Stomach (tissue), 9 donors: ENCODE data around the gene ATP5F1E. TPM values are rescaled to one million over a fixed set of nuclear protein-coding genes. Genes with fewer than 3 reads are reported as not detected.

Experiments
- DNase-seq, 2 donors: peaks; one replicate each; pipeline versions ENCODE4 v3.0.0 to v3.0.0-alpha.2; 2013 to 2019
- H3K27ac ChIP-seq, 5 donors: fragments of 200-600 bp in 4 of 5; sonication (generic) in 4 of 5; one replicate each; pipeline ENCODE4 v1.5.1; 2013 to 2019; ENCODE audit warnings: mild to moderate bottlenecking in 1 of 5, moderate library complexity in 1 of 5
- H3K27me3 ChIP-seq, 3 donors: fragments of 200-600 bp; sonication (generic); one replicate each; pipeline ENCODE4 v1.5.1; 2017 to 2019; ENCODE audit warnings: mixed run types in 1 of 3
- H3K36me3 ChIP-seq, 4 donors: fragments of 200-600 bp; sonication (generic); 1 replicate in 3 of 4; 2 replicates in 1 of 4; pipeline ENCODE4 v1.5.1; 2016 to 2019
- H3K4me1 ChIP-seq, 4 donors: fragments of 200-600 bp; sonication (generic); one replicate each; pipeline ENCODE4 v1.5.1; 2016 to 2019
- H3K4me3 ChIP-seq, 4 donors: fragments of 200-600 bp; sonication (generic) in 3 of 4; one replicate each; pipeline ENCODE4 v1.5.1; 2016 to 2019; ENCODE audit warnings: mild to moderate bottlenecking in 1 of 4
- H3K9me3 ChIP-seq, 4 donors: fragments of 200-600 bp; sonication (generic); one replicate each; pipeline ENCODE4 v1.5.1; 2016 to 2019
- EP300 ChIP-seq: sonication (generic); formaldehyde crosslinking; IDR thresholded peaks from one replicate; pipeline ENCODE4 v1.6.1; 2017; ENCODE audit warnings: antibody characterized with exemption
- POLR2A ChIP-seq, 4 donors: fragments of 450-650 bp; IDR thresholded peaks; one replicate each; pipeline ENCODE4 v1.6.1; 2016; ENCODE audit warnings: antibody characterized with exemption in 4 of 4, control low read depth in 2 of 4, mild to moderate bottlenecking in 1 of 4, moderate library complexity in 1 of 4
- POLR2AphosphoS5 ChIP-seq, 3 donors: sonication (generic); formaldehyde crosslinking; IDR thresholded peaks; one replicate each; pipeline ENCODE4 v1.6.1; 2016; ENCODE audit warnings: antibody characterized with exemption in 3 of 3
- WGBS, 5 donors: extraction: QIAGEN DNeasy Blood & Tissue Kit in 3 of 5; methylation state at CpG; one replicate each; pipeline versions ENCODE4 v1.1.5 to v1.1.7; 2013 to 2018; 5-methylcytosine and 5-hydroxymethylcytosine counted together
- intact Hi-C: fragments of 100-400 bp; cut with DNase I; formaldehyde crosslinking; loops from one replicate; pipeline ENCODE4 v1.15.1; 2023; ENCODE audit warnings: low total_unique reads
- polyA plus RNA-seq, 3 donors: library from polyadenylated mRNA; stranded (reverse); fragments of 200-250 nt; gene quantifications; one replicate each; pipeline ENCODE4 v1.2.3, GENCODE V29; 2013
- total RNA-seq, 5 donors: library from RNA; depleted of rRNA; stranded (reverse); fragments of >200 nt; gene quantifications; one replicate each; pipeline versions ENCODE4 v1.1.0 to v1.2.3, GENCODE V29; 2014 to 2016
- TF ChIP-seq, protein P1 (sequence below), 7 experiments: fragments of 450-650 bp in 4 of 7; fragments of 200-600 bp in 3 of 7; sonication (generic) in 3 of 7; IDR thresholded peaks; one replicate each; pipeline ENCODE4 v1.5.1; 2016 to 2019; ENCODE audit warnings: antibody characterized with exemption in 7 of 7, control low read depth in 2 of 7, mild to moderate bottlenecking in 1 of 7
- donor health status: healthy with polysubstance abuse.
- donor health status: Bipolar disorder and iron deficiency.
- donor health status: healthy.

The ATP5F1E gene
- total and polyA plus RNA-seq, 8 donors = 20.4 to 101 (median 43.9) TPM

DNA sequence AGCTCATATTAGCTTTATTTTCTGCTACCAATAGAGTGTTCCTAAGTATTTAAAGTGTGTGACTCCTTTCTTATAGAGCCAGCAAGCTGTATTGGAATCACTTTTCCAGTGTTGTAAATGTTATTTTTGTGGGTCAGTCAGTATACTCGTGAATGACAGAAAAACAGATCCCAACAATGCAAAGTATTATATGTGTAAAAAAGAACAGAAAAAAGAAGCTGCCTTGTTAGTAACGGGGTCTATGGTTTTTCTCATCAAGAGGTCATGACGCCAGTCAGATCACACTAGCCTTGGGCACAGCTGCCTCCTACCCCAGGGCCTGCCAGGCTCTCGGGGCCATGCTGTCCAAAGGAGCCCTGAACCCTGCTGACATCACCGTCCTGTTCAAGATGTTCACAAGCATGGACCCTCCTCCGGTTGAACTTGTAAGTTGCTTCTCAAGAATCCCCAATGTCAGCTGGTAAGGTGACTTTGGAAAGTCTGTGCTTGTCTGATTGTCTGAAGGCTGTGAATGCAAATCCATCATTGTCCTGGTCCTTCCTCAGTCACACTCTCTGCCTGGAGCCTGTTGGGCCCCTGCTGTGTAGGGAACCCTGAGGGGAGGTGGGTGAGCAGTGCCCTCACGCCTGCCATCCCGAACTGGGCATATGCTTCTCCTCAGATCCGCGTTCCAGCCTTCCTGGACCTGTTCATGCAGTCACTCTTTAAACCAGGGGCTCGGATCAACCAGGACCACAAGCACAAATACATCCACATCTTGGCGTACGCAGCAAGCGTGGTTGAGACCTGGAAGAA, 41.3 kb downstream of the ATP5F1E start:
- 92 to 95% (median 94%) methylated on average over 14 of the region's 14 CpGs for WGBS, 5 donors
- no peak for DNase-seq
- Histone ChIP-seq H3K36me3 (peaks cover 84 to 100% (median 100%) of the 10 kb centered on the region in 4 donors), H3K9me3 (no peaks in the 10 kb centered on the region), H3K4me3 (no peak overlapping the region), H3K27me3 (no peaks in the 10 kb centered on the region), H3K4me1 (peaks cover 0 to 22% (median 3%) of the 10 kb centered on the region in 4 donors), H3K27ac (no peak overlapping the region)
- no peak for TF ChIP-seq EP300
- no peak for TF ChIP-seq POLR2AphosphoS5 (IDR thresholded peaks at IDR 0.05)
- TF ChIP-seq POLR2A (IDR thresholded peaks at IDR 0.05) = no peak
- intact Hi-C loops = no loop called here

GRCh38 chr20:58989196-58989595, 42.9 kb downstream of the ATP5F1E start:
- Histone ChIP-seq H3K36me3 (peaks cover 72 to 84% (median 83%) of the 10 kb centered on the region in 4 donors), H3K4me1 (peaks cover under 1 to 23% (median 10%) of the 10 kb centered on the region in 4 donors), H3K9me3 (no peaks in the 10 kb centered on the region), H3K27me3 (no peaks in the 10 kb centered on the region), H3K4me3 (no peak overlapping the region), H3K27ac (no peak overlapping the region)
- TF ChIP-seq, protein P1, sequence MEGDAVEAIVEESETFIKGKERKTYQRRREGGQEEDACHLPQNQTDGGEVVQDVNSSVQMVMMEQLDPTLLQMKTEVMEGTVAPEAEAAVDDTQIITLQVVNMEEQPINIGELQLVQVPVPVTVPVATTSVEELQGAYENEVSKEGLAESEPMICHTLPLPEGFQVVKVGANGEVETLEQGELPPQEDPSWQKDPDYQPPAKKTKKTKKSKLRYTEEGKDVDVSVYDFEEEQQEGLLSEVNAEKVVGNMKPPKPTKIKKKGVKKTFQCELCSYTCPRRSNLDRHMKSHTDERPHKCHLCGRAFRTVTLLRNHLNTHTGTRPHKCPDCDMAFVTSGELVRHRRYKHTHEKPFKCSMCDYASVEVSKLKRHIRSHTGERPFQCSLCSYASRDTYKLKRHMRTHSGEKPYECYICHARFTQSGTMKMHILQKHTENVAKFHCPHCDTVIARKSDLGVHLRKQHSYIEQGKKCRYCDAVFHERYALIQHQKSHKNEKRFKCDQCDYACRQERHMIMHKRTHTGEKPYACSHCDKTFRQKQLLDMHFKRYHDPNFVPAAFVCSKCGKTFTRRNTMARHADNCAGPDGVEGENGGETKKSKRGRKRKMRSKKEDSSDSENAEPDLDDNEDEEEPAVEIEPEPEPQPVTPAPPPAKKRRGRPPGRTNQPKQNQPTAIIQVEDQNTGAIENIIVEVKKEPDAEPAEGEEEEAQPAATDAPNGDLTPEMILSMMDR (IDR thresholded peaks at IDR 0.05) = no peak
- TF ChIP-seq EP300 (no peak), POLR2A (IDR thresholded peaks at IDR 0.05) (no peak), POLR2AphosphoS5 (IDR thresholded peaks at IDR 0.05) (no peak)
- no peak for DNase-seq
- WGBS, 5 donors = 86 to 94% (median 90%) methylated on average over 10 of the region's 10 CpGs
- intact Hi-C loops = loop anchor here (10.0 kb wide), 2 partner anchors 56 to 84 kb away; partner anchors contain the start of gene PRELID3B

DNA sequence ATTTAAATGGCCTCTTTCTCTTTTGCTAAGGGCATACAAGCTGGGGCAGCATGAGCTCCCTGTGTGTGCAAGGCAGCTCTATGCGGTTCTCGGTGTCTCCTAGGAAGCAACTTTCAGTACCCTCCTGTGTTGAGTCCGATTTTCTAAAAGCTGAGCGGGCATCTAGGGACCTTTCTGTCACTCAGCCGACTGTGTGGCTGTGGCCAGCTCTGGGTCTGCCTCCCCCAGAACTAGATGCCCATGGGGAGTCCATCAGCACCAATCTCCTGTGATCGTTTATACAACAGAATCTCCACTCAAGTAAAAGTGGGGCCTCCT, 43.6 kb downstream of the ATP5F1E start:
- peaks cover 7 to 30% (median 16%) of the 10 kb centered on the region in 4 donors for H3K4me1 ChIP-seq
- H3K4me3 ChIP-seq = no peak overlapping the region
- no peak overlapping the region for H3K27ac ChIP-seq
- peak in 1 of 2 donors; percentile 15 for DNase-seq
- H3K36me3 ChIP-seq = peaks cover 66 to 77% (median 77%) of the 10 kb centered on the region in 4 donors
- 86 to 94% (median 89%) methylated on average over 6 of the region's 6 CpGs for WGBS, 5 donors
- no peaks in the 10 kb centered on the region for H3K9me3 ChIP-seq
- intact Hi-C loops = loop anchor here (10.0 kb wide), 2 partner anchors 56 to 84 kb away; partner anchors contain the start of gene PRELID3B
- no peaks in the 10 kb centered on the region for H3K27me3 ChIP-seq
- no peak for TF ChIP-seq POLR2AphosphoS5 (IDR thresholded peaks at IDR 0.05)
- TF ChIP-seq POLR2A (IDR thresholded peaks at IDR 0.05) = no peak
- no peak for TF ChIP-seq EP300
- TF ChIP-seq, protein P1 (IDR thresholded peaks at IDR 0.05) = no peak

- TF ChIP-seq POLR2A (IDR thresholded peaks at IDR 0.05) (no peak), EP300 (no peak), POLR2AphosphoS5 (IDR thresholded peaks at IDR 0.05) (no peak)
- TF ChIP-seq, protein P1 (IDR thresholded peaks at IDR 0.05) = no peak
- Histone ChIP-seq H3K9me3 (no peaks in the 10 kb centered on the region), H3K27me3 (no peaks in the 10 kb centered on the region), H3K27ac (no peak overlapping the region), H3K4me1 (peaks cover 8 to 35% (median 21%) of the 10 kb centered on the region in 4 donors), H3K4me3 (no peak overlapping the region), H3K36me3 (peaks cover 60 to 71% (median 71%) of the 10 kb centered on the region in 4 donors)
- intact Hi-C loops = loop anchor here (10.0 kb wide), 2 partner anchors 57 to 83 kb away; partner anchors contain the start of gene PRELID3B
- 88 to 93% (median 90%) methylated on average over 8 to 9 of the region's 9 CpGs for WGBS, 5 donors
- DNase-seq = peak; percentile 0 to 11
Measured at GRCh38 chr20:58987790-58988564, 44.2 kb downstream of the ATP5F1E start.
